Subcutaneous adipose tissue (tissue), 4 donors: ENCODE data around the gene NRAS. TPM values are rescaled to one million over a fixed set of nuclear protein-coding genes. Genes with fewer than 3 reads are reported as not detected.

ENCODE experiments used
- total RNA-seq, 4 donors: library from RNA; depleted of rRNA; stranded (reverse); fragments of >200 nt; gene quantifications; one replicate each; pipeline ENCODE4 v1.1.0, GENCODE V29; 2016
- TF ChIP-seq, protein P1 (sequence below): fragments of 450-650 bp; IDR thresholded peaks from one replicate; pipeline ENCODE4 v1.5.1; 2016; ENCODE audit warnings: low read depth, mild to moderate bottlenecking, control low read depth, antibody characterized with exemption, moderate library complexity

NRAS gene
- total RNA-seq, 4 donors from 2014 or later, result 23.5 to 38.8 (median 31.1) TPM

DNA sequence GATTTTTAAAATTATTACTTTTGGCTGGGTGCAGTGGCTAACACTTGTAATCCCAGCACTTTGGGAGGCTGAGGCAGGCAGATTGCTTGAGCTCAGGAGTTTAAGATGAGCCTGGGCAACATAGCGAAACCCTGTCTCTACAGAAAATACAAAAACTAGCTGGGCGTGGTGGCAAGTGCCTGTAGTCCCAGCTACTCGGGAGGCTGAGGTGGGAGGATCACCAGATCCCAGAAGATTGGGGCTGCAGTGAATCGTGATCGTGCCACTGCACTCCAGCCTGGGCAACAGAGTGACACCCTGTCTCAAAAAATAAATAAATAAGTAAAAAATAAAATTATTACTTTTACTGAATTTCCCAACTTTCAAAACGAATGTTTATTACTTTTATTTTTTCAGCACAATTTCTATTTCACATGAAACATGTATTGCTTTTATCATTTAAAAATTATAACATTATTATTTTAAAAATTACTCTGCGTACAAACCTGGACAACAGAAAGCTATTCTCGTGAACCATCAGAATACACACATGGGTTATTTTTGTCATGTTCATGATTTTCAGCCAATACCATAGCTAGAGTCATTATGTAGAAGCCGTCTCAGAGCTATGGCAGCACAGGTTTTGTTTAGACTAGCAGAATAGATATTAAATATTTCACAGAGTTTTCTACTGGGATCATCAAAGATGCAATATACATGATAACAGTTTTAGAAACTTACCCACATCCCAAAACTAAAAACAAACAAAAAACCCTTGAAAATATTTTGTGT is 21.8 kb downstream of the NRAS start:
- TF ChIP-seq, protein P1, sequence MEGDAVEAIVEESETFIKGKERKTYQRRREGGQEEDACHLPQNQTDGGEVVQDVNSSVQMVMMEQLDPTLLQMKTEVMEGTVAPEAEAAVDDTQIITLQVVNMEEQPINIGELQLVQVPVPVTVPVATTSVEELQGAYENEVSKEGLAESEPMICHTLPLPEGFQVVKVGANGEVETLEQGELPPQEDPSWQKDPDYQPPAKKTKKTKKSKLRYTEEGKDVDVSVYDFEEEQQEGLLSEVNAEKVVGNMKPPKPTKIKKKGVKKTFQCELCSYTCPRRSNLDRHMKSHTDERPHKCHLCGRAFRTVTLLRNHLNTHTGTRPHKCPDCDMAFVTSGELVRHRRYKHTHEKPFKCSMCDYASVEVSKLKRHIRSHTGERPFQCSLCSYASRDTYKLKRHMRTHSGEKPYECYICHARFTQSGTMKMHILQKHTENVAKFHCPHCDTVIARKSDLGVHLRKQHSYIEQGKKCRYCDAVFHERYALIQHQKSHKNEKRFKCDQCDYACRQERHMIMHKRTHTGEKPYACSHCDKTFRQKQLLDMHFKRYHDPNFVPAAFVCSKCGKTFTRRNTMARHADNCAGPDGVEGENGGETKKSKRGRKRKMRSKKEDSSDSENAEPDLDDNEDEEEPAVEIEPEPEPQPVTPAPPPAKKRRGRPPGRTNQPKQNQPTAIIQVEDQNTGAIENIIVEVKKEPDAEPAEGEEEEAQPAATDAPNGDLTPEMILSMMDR, result no peak

DNA sequence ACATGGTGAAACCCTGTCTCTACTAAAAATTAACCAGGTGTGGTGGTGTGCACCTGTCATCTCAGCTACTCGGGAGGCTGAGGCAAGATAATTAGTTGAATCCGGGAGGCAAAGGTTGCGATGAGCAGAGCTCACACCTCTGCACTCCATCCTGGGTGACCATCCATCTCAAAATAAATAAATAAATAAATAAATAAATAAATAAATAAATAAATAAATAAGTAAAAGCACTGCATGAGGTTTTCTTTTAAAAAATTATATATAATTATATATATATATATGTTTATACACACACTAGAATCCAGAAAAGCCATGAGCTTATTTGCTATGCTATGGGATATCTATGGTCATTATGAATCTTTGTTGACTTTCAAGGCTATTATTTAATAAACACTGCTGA is 23.6 kb downstream of the NRAS start:
- TF ChIP-seq, protein P1, result no peak

DNA sequence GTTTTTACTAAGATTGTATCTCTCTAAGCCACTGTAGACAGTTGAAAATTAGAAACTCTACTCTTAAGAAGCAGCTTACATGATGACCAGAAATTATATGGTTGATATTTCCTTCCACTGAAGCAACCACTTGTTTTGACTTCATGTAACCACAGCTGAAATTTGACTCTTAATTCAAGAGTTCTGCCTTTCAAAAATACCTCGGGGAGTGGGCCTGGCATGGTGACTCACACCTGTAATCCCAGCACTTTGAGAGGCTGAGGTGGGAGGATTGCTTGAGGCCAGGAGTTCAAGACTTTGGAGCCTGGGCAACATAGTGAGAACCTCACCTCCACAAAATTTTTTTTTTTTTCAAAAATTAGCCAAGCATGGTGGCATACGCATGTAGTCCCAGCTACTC is 25.5 kb downstream of the NRAS start:
- TF ChIP-seq, protein P1, result no peak

DNA sequence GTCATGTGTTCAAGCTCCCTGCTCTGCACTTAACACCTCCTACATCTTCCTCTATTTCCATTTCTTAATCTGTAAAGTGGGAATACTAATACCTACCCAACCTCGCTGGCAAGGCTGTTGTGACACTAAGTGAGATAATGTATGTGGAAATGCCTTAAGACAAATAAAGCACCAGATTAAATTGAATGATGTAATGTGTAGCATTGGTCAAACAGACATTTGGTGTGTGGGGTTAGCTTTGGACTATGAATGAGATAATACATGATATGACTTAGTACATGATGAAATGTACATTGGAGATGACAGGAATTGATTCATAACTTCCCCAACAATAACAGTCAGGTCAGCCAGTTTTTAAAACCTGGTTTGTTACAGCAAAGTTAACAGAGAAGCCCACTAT is 26.4 kb downstream of the NRAS start:
- TF ChIP-seq, protein P1, result no peak

DNA sequence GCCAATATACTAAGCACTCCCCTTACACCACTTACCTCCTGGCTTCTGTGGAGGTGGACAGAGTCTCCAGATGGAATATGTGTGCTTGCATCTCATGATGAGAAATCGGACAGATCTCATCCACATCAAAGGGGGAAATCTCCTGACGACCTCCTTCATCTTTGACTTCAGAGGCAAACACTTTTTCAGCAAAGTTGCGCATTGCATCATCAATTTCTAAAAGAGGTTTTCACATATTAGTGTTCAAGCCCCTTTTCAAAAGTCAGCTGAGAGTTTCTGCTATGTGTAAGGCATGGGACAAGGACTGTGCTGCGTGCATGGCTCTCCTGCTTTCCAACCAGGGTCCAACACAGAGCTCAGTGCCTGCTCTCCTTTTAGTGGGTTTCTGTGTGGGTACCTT is 28.0 kb downstream of the NRAS start:
- TF ChIP-seq, protein P1, result no peak

DNA sequence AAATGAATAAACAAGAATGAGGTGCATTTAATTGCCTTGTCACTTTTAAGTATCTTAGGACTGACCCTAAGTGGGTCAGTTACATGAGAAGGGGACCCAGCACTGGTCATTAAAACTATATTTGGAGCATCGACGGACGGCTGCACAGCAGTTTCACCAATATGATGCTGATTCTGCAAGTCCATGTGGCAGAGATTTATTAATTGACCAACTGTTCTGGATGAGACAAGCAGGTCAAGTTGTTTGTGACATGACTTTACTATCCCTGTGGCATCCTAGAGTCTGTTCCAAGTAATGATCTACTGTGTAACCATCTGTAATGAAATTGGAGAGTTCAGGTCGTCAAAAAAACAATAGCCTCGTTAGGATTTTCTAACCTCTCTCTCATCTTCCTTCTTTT is 30.7 kb downstream of the NRAS start:
- TF ChIP-seq, protein P1, result no peak

DNA sequence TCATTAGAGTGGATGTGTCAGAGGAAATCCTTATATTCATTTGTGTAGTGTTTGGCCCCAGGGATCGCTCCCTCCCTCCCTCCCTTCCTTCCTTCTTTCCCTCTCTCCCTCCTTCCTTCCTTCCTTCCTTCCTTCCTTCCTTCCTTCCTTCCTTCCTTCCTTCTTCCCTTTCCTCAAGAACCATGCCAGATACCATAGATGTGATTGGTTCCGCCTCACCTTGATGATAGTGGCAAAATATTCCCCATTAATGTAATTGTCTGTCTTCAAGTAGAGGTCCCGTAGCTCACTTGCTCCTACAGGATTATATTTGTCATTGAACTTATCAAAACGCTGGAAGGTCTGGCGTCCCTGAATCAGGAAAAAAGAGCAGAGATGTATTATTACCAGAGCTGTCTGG is 38.9 kb downstream of the NRAS start:
- TF ChIP-seq, protein P1, result no peak
